ENCODE measurements around the gene FNDC10.
"Not testable (repeated sequence)": the region's sequence is repeated elsewhere in the genome, so short reads cannot be mapped to it uniquely, and the experiment has no call there.

FNDC10 gene

GRCh38 chr1:1599030-1599934 is 653 bp downstream of the FNDC10 start:
- peak overlapping the region; percentile 59 for H3K27ac ChIP-seq

GRCh38 chr1:1598720-1599029 is 1.3 kb downstream of the FNDC10 start:
- H3K27ac ChIP-seq, result no peak overlapping the region
- TF ChIP-seq CTCF (conservative IDR thresholded peaks at IDR 0.05), result no peak

More at GRCh38 chr1:1599030-1599934, 653 bp downstream of the FNDC10 start:
- TF ChIP-seq CTCF (conservative IDR thresholded peaks at IDR 0.05), result peak; percentile 15; the same call in 1 of the 2 replicates

- no peak overlapping the region for H3K27ac ChIP-seq
- TF ChIP-seq CTCF (conservative IDR thresholded peaks at IDR 0.05), result no peak
These were observed 1.8 kb downstream of the FNDC10 start for GRCh38 chr1:1598051-1598719.

- no peak overlapping the region for H3K27ac ChIP-seq
- peak; percentile 46 for TF ChIP-seq CTCF (conservative IDR thresholded peaks at IDR 0.05)
These were observed 2.5 kb downstream of the FNDC10 start for GRCh38 chr1:1597275-1597930.

- TF ChIP-seq CTCF (conservative IDR thresholded peaks at IDR 0.05), result no peak
- H3K27ac ChIP-seq, result no peak overlapping the region
These were observed 3.3 kb downstream of the FNDC10 start for GRCh38 chr1:1596493-1597274.

- not testable (repeated sequence) for H3K27ac ChIP-seq
These were observed 4.6 kb downstream of the FNDC10 start for GRCh38 chr1:1595341-1595740.

GRCh38 chr1:1594602-1595260 is 5.2 kb downstream of the FNDC10 start:
- H3K27ac ChIP-seq, result no peak overlapping the region
- no peak for TF ChIP-seq CTCF (conservative IDR thresholded peaks at IDR 0.05)

Data from VCaP (cell line).